ENCODE measurements around the gene PTPRK. TPM values are rescaled to one million over a fixed set of nuclear protein-coding genes. Genes with fewer than 3 reads are reported as not detected.

Gene PTPRK
- total and polyA plus RNA-seq, 4 donors = 12.1 to 61.2 (median 29.1) TPM

GRCh38 chr6:128114164-128114563 lies 406.2 kb downstream of the PTPRK start:
- Histone ChIP-seq H3K36me3 (ENCODE audit: control insufficient read depth in 4 of 4, insufficient read depth in 3 of 4, low read depth in 1 of 4, low read length in 3 of 4) (no peaks in the 10 kb centered on the region), H3K9ac (ENCODE audit: low read depth in 1 of 2, low read length in 2 of 2) (no peak overlapping the region), H3K4me1 (ENCODE audit: control insufficient read depth in 4 of 4, insufficient read depth in 4 of 4, low read length in 3 of 4) (peaks cover 2 to 17% (median 15%) of the 10 kb centered on the region in 4 donors), H3K9me3 (ENCODE audit: control insufficient read depth in 4 of 4, low read length in 3 of 4) (no peaks in the 10 kb centered on the region), H3K27me3 (ENCODE audit: control insufficient read depth in 4 of 4, insufficient read depth in 4 of 4, low read length in 3 of 4) (no peaks in the 10 kb centered on the region), H3K4me3 (ENCODE audit: low read depth in 1 of 3, low read length in 3 of 3) (no peak overlapping the region), H3K27ac (ENCODE audit: low read depth in 1 of 2, low read length in 2 of 2) (no peak overlapping the region)
- no peak for TF ChIP-seq FOXA1 (IDR thresholded peaks at IDR 0.05)
- TF ChIP-seq, protein P1, sequence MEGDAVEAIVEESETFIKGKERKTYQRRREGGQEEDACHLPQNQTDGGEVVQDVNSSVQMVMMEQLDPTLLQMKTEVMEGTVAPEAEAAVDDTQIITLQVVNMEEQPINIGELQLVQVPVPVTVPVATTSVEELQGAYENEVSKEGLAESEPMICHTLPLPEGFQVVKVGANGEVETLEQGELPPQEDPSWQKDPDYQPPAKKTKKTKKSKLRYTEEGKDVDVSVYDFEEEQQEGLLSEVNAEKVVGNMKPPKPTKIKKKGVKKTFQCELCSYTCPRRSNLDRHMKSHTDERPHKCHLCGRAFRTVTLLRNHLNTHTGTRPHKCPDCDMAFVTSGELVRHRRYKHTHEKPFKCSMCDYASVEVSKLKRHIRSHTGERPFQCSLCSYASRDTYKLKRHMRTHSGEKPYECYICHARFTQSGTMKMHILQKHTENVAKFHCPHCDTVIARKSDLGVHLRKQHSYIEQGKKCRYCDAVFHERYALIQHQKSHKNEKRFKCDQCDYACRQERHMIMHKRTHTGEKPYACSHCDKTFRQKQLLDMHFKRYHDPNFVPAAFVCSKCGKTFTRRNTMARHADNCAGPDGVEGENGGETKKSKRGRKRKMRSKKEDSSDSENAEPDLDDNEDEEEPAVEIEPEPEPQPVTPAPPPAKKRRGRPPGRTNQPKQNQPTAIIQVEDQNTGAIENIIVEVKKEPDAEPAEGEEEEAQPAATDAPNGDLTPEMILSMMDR (IDR thresholded peaks at IDR 0.05; ENCODE audit: low read depth, low read length, missing input control) = no peak
- TF ChIP-seq, protein P2, sequence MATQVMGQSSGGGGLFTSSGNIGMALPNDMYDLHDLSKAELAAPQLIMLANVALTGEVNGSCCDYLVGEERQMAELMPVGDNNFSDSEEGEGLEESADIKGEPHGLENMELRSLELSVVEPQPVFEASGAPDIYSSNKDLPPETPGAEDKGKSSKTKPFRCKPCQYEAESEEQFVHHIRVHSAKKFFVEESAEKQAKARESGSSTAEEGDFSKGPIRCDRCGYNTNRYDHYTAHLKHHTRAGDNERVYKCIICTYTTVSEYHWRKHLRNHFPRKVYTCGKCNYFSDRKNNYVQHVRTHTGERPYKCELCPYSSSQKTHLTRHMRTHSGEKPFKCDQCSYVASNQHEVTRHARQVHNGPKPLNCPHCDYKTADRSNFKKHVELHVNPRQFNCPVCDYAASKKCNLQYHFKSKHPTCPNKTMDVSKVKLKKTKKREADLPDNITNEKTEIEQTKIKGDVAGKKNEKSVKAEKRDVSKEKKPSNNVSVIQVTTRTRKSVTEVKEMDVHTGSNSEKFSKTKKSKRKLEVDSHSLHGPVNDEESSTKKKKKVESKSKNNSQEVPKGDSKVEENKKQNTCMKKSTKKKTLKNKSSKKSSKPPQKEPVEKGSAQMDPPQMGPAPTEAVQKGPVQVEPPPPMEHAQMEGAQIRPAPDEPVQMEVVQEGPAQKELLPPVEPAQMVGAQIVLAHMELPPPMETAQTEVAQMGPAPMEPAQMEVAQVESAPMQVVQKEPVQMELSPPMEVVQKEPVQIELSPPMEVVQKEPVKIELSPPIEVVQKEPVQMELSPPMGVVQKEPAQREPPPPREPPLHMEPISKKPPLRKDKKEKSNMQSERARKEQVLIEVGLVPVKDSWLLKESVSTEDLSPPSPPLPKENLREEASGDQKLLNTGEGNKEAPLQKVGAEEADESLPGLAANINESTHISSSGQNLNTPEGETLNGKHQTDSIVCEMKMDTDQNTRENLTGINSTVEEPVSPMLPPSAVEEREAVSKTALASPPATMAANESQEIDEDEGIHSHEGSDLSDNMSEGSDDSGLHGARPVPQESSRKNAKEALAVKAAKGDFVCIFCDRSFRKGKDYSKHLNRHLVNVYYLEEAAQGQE (IDR thresholded peaks at IDR 0.05) = no peak
- no peak for TF ChIP-seq HNF4G (IDR thresholded peaks at IDR 0.05)
- no peak for TF ChIP-seq YY1 (IDR thresholded peaks at IDR 0.05)
- TF ChIP-seq, protein P3, sequence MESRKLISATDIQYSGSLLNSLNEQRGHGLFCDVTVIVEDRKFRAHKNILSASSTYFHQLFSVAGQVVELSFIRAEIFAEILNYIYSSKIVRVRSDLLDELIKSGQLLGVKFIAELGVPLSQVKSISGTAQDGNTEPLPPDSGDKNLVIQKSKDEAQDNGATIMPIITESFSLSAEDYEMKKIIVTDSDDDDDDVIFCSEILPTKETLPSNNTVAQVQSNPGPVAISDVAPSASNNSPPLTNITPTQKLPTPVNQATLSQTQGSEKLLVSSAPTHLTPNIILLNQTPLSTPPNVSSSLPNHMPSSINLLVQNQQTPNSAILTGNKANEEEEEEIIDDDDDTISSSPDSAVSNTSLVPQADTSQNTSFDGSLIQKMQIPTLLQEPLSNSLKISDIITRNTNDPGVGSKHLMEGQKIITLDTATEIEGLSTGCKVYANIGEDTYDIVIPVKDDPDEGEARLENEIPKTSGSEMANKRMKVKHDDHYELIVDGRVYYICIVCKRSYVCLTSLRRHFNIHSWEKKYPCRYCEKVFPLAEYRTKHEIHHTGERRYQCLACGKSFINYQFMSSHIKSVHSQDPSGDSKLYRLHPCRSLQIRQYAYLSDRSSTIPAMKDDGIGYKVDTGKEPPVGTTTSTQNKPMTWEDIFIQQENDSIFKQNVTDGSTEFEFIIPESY (IDR thresholded peaks at IDR 0.05) = no peak
- TF ChIP-seq HNF4A (conservative IDR thresholded peaks at IDR 0.05) = peak in 1 of 2 donors; percentile 22
- TF ChIP-seq, protein P4, sequence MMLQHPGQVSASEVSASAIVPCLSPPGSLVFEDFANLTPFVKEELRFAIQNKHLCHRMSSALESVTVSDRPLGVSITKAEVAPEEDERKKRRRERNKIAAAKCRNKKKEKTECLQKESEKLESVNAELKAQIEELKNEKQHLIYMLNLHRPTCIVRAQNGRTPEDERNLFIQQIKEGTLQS (IDR thresholded peaks at IDR 0.05) = no peak
- no peak for TF ChIP-seq SP1 (IDR thresholded peaks at IDR 0.05)
- TF ChIP-seq RXRA (IDR thresholded peaks at IDR 0.05) = no peak
- TF ChIP-seq GABPA (IDR thresholded peaks at IDR 0.05 in 1 of 2, conservative IDR thresholded peaks at IDR 0.05 in 1 of 2) = no peak
- TF ChIP-seq TAF1 (conservative IDR thresholded peaks at IDR 0.05) = no peak
- TF ChIP-seq RAD21 (IDR thresholded peaks at IDR 0.05) = peak in 1 of 2 donors; percentile 5
- WGBS = 74% methylated on average over 5 of the region's 5 CpGs
- no peak for DNase-seq (ENCODE audit: low spot score)

DNA sequence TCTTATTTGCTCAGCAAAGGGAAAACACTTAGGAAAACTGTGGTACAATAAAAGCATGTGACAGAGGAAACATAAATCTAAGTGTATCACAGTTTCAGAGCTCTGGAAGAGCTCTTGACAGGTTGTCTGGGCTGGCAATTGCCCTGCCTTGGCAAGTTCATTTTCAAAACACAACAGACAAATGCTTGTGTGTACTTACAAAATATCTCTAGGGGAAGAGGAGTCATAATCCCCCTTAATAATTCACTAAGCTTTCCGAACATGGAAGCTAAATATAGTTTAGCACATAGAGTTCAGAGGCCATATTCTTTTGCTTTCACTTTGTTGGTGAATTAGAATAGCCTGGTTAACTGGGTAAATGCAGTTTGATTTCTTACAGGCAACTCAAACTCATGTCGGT lies 407.9 kb downstream of the PTPRK start:
- H3K27me3 ChIP-seq (ENCODE audit: control insufficient read depth in 4 of 4, insufficient read depth in 4 of 4, low read length in 3 of 4) = no peaks in the 10 kb centered on the region
- H3K9ac ChIP-seq (ENCODE audit: low read depth in 1 of 2, low read length in 2 of 2) = peak overlapping the region in 1 of 2 donors; percentile 84
- WGBS = 20% methylated on average over 2 of the region's 2 CpGs
- H3K27ac ChIP-seq (ENCODE audit: low read depth in 1 of 2, low read length in 2 of 2) = peak overlapping the region; percentile 44 to 47
- DNase-seq (ENCODE audit: low spot score) = no peak
- peaks cover 2 to 17% (median 15%) of the 10 kb centered on the region in 4 donors for H3K4me1 ChIP-seq (ENCODE audit: control insufficient read depth in 4 of 4, insufficient read depth in 4 of 4, low read length in 3 of 4)
- H3K9me3 ChIP-seq (ENCODE audit: control insufficient read depth in 4 of 4, low read length in 3 of 4) = no peaks in the 10 kb centered on the region
- H3K36me3 ChIP-seq (ENCODE audit: control insufficient read depth in 4 of 4, insufficient read depth in 3 of 4, low read depth in 1 of 4, low read length in 3 of 4) = no peaks in the 10 kb centered on the region
- peak overlapping the region in 2 of 3 donors; percentile 35 to 37 for H3K4me3 ChIP-seq (ENCODE audit: low read depth in 1 of 3, low read length in 3 of 3)
- TF ChIP-seq FOXA1 (IDR thresholded peaks at IDR 0.05) (no peak), HNF4G (IDR thresholded peaks at IDR 0.05) (no peak), YY1 (IDR thresholded peaks at IDR 0.05) (peak; percentile 69), EGR1 (IDR thresholded peaks at IDR 0.05; ENCODE audit: low read depth in 2 of 2) (no peak), SP1 (IDR thresholded peaks at IDR 0.05) (no peak), GABPA (IDR thresholded peaks at IDR 0.05 in 1 of 2, conservative IDR thresholded peaks at IDR 0.05 in 1 of 2) (no peak), TAF1 (conservative IDR thresholded peaks at IDR 0.05) (no peak), FOXA2 (IDR thresholded peaks at IDR 0.05) (no peak), MAX (IDR thresholded peaks at IDR 0.05) (no peak), HNF4A (conservative IDR thresholded peaks at IDR 0.05) (peak in 1 of 2 donors; percentile 11)
- TF ChIP-seq, protein P4 (IDR thresholded peaks at IDR 0.05) = no peak
- TF ChIP-seq, protein P3 (IDR thresholded peaks at IDR 0.05) = no peak
- TF ChIP-seq, protein P1 (IDR thresholded peaks at IDR 0.05; ENCODE audit: low read depth, low read length, missing input control) = no peak

Data from liver (tissue), 9 donors.